Stimulated activated CD4-positive, alpha-beta T cell treated with anti-CD3 and anti-CD28 coated beads, TNF-alpha, amount 100 ng/mL, for 24 hours (primary cell): ENCODE results near the gene SSH2.

Experiments used
- DNase-seq, 3 experiments: peaks; one replicate each; pipeline ENCODE4 v3.0.0-alpha.2; 2020; ENCODE audit warnings: low read depth in 3 of 3

SSH2 gene

DNA sequence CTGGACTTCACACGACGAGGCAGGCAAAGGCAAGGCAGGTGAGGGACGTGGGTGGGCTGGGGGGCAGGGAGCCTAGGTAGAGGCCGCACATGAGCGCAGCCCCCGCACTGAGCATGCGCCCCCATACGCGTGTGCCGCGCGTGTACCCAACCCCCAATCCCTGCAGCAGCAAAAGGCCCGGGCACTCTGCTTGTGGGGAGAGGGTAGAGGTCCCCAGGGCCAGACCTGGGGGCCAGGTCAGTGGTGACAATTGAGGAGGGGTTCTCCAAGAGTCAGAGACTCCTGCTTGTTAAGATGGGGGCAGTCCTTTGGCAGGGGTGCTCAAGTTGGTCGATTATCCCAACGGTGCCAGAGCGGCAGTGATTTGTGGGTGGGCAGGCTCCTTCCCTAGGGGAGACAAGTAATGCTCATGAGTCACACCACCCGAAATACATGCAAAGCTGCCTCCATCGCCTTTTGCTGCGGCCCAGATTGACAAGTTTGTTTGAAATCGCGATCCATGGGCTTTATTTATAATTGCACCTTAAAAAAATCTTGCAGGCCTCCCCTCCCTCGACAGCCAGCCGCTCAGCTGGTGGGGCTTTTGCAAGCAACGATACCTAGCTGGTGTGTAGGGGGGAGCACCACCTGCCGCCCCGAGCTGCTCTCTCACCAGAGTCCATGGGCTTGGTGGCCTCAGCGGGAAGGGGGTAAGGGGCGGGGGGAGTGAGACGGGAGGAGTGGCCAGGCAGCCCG is 339.4 kb downstream of the SSH2 start:
- no peak for DNase-seq

DNA sequence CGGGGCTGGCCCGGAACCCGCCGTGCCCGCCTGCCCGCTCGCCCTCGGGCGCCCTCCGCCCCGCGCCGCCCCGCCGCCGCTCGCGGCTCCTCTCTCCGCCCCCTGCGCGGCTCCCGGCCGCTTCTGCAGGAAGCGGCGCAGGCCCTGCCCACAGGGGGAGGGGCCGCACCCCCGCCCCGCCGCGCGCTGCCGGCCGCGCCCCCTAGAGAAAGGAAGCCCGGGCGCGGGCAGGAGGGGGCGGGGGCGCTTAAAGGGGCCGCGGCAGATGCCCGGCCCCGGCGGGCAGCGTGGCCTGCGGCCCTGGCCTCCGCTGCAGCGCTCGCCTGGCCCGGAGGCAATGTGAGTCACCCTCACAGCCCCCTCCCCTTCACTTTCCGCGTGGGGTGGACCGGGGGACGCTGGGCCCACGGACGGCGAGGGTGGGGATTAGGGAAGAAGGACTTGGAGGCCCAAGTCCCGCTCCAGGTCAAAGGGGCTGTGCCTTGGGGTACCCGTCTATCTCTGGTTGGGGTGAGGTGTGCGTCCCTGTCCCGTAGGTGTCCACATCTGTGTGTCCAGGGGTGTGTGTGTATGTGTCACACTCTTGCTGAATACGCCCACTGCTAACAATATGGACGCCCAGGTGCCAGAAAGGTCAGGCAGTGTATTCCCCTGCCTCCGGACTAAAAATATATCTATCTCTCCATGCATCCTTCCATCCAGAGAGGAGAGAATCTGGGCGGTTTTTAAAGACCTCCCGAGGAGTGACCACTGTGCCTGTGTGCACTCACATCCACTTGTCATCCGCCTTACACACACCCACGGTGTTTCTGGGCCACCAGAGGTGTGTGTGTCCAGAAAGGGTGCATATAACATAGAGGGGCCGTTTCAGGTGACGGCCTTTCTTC is 340.3 kb downstream of the SSH2 start, which contains the start of gene GIT1:
GIT1 (minus strand) TSS at position 125 of the 887 bp plus-strand sequence. CDS start 270 bp downstream, outside the sequence.
- peak; percentile 59 to 82 (median 67) for DNase-seq

DNA sequence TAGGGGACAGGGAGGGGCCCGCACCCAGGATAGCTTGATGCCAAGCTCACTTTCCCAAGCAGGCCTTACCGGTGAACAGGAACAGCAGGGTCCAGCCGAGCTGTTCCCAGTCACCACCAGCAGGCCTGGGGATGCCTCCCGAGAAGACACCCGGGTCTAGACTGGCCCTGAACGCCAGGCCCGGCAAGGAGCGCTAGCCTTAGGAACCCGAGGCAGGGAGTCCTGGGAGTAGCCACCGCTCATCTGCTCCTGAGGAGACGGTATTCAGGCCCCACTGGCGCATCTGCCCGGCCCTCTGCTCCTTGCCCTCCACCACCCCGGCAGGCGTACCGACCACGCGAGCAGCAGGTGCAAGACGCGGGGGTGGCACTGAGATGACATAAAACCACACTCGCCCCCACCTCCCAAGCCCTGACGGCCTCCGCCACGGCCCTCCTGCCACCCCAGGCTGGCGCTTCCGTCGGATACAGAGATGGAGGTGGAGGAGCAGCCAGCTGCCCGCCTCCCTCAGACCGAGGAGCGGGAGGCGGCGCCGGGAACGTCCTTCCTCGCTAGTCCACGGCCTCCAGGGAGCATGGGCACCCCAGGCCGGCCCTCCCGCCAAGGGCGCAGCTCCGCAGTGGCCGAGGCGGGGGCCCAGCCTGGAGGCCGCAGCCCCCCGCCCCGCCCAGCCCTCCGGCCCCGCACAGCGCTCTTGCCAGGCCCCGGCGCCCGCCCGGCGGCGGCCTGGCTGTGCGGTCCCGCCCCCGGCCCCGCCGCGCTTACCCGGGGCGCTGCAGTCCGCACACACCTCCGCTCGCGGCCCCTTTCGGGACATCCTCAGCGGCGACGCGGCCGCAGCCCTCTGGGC is 341.2 kb downstream of the SSH2 start:
- peak in 1 of 3 experiments; percentile 54 for DNase-seq

DNA sequence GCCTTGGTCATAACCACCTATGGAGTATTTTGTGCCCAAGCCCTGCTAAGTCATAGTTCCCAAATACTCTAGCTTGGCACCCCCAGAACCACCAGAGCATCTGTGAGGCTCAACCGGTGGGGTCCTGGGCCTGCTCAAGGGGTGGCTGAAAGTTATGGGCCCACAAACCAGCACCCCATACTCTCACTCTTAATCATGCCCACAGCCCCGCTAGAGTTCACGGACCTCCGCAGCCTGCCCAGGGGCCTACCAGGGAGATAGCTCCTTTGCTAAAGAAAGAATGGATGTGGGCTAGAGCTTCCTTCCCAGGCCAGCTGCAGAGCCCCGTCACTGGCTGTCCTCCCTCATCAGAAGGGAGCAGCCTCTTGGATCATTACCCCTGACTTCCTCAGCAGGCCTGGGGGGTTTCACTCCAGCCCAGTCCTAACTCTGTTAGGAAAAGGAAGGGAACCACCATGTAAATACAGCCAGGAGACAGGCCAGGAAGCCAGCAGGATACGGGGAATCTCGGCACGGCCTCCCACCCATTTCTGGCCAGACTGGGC is 341.9 kb downstream of the SSH2 start:
- DNase-seq = no peak

DNA sequence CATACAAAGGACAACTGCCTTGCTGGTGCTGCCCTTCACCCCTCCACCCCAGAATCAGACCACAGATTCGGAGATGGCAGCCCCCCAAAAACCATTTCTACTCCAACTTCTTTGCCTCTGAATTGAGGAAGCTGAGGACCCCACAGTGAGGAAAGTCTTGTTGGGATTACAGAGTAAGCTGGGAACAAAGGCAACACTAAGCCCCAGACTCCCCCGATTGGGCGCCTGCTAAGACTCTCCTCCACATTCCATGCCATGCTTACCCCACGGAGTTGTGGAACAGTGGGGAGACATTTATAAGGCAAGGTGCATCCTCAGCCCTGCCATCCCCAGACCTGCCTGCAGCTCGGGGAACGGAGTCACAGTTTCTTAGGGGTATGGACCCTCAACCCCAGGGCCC is 342.4 kb downstream of the SSH2 start:
- DNase-seq = no peak

DNA sequence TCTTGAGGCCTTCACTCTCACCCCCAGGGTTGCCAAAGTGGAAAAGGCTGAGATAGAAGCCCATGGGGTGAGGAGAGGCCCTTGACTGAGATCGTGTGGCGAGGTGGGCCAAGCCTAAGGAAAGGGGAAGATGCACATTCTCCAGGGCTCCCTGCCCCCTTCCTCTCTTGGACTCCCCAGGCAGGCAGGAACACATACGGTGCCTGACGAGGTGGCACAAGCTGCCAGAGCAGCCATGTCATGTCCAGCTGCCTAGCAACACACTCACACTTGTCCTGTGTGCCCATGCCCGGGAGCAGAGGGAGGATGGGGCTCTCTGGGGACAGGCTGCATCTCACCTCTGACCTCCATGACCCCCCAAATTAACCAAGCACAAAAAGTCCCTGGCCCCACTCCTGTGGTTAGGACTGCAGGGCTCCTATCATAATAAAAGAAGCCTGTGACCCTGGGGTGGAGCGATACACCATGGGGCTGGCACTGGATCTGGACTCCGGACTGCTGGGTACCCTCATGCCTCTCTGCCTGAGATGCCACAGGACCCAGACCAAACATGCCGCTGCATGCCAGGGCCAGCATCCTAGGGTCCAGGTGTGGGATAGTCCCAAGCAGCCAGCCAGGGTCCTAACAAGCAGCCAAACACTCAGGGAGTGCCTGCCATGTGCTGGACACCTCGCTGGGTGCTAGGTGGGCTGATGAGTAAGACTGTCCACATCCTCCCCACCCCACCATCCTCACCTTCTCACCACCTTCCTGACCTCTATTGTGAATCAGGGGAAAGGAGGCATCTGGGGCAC is 343.2 kb downstream of the SSH2 start:
- no peak for DNase-seq

DNA sequence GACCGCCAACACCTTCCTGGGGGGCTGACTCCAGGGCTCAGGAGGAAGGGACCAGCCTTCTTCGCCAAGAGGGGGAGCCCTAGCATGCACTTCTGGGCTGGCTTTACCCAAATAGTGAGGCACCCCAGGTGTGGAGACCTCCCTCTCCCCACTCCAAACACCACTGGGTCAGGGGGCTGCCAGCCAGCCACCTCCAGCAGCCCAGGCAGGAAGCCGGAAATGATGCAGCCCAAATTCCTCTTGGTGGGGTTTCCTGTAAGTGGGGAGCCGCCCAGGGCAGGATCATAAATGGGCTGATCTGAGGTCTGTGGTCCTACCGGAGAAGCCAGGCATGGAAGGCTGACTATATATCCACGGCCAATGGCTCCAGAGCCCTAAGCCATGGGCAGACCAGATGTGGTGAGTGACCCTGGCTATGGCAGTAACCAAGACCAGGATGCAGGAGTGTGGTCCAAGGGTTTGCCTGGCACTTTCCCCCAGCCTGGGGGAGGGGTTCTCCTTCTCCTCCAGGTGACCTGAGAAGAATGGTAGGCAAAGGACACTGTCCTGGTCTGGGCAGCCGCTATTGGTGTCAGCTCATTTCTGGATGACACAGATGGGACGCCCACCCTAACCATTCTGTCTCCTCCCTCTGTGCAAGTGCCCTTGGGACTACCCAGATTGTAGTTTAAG is 344.8 kb downstream of the SSH2 start:
- no peak for DNase-seq

DNA sequence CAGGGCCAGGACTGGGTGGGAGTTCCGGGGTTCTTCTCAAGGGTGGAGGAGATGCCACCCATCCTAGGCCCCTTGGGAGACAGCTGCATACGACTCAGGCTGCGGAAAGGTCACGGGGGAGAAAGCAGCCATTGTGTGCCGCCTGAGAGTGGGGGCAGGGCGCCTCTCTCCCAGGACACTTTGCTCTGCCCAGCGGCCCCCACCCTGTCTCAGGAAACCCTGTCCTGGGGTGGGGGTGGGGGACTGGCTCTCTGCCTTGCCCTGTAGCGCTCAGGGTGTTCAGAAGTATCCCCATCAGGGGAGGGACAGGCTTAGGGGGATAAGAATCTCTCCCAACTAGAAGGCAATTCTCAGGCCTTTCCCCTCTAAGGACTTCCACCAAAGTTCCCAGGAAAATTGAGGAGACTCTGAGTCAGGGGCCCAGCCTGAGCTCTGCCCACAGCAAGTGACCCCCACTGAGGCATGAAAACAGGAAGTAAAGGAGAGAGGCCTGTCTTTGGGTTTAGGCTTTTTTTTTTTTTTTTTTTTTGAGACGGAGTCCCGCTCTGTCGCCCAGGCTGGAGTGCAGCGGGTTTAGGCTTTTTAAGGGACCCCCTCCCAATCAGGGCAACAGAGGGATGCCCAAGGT is 345.5 kb downstream of the SSH2 start:
- no peak for DNase-seq

DNA sequence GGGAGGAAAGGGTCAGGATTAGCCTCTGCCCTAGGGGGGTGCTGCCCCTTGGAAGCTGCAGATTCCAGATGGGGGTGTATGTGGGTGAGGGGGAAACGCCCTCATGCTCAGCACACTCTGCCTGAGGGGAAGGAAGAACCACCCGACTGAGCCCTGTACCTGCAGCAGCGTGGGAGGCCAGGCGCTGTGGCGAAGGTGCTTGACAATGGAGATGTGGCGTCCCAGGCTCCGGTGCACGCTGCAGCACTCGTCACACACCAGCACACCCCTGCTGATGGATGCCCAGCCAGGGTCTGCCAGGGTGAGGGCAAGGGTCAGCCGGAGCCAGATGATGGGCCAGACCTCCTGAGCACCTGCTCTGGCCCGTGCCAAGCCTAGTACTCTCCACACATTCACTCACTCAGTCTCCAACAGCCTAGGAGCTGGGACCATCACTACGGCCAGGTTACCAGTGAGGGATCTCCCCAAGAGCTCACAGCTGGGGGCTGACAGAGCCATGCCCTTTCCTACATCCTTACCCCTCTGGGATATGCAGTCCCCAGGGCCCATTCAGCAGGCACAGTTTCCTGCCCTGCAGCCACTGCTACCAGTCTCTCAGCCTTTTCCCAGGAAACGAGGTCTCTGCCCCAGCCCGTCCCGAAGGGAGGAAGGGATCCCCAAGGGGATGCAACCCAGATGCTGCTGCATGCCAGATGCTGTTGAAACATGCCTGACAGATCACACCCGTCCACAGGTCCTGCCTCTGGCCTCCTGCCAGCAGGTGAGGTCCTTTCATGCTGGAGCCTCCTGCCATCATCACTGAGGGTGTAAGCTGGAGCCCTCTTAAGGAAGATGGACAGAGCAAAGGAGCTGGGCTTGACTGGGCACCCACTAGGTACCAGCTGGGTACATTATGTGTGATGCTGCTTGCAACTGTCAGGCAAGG is 346.4 kb downstream of the SSH2 start:
- no peak for DNase-seq

DNA sequence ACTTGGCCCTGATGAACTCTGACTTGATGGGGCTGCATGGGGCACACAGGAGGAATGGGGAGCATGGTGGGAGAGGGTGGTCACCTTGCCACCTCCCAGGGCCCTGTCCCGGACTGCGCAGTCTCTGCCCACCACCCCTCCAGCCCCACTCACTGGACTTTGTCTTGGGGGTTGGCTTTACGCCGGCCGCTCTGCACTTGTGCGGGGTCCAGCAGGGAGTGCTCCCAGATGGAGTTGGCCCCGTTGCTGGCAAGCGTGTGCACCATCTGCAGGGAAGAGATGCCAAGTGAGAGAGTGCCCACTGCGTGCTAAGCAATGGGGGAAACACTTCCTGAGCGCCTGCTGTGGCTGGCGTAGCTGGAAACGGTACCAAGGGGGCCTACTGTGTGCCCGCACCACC is 347.3 kb downstream of the SSH2 start:
- DNase-seq = no peak

DNA sequence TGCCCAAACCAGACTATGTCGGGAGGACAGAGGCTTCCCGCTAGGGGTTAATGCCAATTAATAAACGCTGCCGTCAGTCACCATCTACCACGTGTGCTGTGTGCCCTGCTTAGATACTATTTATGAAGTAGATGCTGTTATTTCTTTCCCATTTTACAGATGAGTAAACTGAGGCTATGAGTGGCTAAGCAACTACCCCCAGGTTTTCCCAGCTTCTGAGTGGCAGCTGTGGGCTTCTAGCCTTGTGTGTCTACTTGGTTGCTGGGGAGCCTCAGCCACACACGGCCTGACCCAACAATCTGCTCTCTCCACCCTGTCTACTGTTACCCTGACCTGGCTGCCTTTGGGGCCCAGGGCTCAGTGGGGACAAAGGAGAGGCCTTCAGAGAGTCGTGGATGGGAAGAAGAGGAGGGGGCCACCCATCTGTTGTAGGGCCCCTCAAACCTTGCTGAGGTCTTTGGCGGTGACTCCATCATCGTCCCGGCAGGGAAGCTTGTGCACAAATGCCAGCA is 347.7 kb downstream of the SSH2 start:
- no peak for DNase-seq

DNA sequence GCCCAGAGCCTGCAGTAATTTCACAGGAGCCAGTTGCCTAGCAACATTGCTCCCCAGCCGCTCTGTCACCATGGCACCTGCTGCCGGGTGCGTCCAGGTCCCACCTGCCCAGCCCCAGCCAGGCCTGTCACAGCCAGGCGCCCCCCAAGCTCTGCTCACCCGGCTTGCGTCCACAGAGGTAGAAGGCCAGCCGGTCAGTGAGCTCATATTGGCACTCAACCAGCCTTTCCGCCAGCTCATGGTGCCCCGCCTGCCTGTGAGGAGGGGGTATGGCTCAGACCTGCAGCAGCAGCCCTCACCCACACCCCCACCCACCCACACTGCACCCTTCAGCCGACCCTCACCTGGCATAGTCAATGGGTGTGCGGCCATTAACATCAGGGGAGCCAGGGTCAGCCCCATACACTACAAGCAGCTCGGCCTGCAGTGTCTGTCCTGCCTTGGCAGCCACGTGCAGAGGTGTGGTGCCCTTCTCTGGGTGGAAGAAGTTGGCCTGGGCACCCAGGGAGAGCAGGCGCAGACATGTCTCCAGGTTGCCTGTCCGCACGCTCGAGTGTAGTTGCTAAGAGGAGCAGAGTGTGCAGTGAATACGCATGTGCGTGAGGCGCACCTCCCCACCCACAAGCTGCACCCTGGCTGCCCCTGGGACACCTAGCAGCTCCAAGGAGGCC is 348.3 kb downstream of the SSH2 start:
- DNase-seq = no peak

DNA sequence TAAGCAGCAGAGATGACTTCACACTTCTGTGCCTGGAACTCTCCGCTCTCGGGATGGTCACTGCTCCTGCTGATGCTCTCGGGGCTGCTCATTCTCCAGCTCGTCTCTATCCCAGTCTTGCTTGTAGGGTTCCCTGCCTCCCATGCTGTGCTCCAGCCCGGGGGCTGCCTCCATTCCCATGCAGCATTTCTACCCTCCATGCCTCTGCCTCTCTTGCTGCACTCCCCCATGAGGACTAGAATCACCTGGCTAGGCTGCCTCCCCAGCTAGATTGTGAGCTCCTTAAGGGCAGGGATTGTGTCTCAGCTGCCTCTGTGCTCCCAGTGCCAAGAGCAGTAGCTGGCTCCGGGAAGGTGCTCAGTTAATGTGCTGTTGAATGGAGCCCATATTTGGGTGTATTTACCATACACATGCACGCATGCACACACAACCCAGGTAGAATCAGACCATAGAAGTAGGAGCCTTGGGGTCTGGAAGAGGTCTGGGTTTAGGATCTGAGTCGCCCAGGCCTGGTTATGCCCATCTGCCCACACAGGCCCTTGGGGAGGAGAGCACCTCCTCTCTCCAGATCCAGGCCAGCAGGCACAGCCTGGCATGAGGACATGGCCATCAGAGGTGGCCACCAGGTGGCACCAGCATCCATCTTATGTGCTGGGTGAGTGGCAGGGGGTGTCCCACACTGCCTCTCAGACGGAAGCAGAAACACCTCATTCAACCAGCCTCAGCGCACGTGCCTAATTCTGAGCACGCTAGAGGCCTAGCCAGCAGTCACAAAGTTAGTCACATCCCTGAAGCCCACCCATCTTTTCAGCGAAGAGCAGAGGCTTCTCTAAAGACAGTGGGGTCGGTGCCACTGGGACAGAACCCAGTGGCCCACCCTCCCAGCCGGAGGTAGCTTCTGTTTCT is 349.9 kb downstream of the SSH2 start:
- peak; percentile 79 to 90 (median 85) for DNase-seq

DNA sequence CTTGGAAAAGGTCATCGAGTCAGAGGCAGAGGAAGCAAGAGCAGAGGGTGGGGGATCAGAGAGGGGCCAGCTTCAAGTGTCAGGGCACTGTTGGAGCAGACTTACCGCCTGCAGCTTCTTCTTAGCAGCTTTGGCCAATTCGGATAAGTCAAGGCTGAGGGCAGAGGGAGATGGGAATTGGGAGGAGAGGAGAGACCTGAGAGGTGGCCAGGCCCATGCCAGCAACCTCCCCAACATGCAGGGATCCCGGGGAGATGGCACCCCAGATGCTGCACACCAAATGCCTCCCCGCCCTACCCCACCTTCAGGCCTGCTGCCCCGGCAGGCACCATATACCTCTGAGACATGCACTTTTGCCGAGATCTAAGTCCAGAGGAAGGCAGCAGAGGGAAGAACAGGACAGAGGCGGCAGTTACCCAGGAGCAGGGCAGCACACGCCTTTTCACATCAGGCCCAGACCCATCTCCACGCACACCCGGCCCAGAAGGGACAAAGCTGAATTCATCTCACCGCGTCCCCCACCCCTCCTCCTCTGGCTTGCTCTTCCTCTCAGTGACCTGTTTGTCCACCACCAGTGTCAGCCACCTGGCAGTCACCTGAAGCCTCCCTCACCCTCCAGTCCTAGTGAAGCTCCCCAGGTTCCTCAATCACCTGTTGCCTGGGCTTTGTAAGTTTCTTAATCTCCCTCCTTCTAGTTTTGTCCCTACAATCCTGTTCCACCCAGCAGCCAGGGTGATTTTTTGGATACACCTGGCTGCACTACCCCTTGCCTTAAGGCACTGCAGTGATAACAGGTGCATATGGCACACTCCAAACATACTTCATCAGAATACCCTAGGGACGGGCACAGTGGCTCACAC is 351.2 kb downstream of the SSH2 start:
- DNase-seq = no peak

DNA sequence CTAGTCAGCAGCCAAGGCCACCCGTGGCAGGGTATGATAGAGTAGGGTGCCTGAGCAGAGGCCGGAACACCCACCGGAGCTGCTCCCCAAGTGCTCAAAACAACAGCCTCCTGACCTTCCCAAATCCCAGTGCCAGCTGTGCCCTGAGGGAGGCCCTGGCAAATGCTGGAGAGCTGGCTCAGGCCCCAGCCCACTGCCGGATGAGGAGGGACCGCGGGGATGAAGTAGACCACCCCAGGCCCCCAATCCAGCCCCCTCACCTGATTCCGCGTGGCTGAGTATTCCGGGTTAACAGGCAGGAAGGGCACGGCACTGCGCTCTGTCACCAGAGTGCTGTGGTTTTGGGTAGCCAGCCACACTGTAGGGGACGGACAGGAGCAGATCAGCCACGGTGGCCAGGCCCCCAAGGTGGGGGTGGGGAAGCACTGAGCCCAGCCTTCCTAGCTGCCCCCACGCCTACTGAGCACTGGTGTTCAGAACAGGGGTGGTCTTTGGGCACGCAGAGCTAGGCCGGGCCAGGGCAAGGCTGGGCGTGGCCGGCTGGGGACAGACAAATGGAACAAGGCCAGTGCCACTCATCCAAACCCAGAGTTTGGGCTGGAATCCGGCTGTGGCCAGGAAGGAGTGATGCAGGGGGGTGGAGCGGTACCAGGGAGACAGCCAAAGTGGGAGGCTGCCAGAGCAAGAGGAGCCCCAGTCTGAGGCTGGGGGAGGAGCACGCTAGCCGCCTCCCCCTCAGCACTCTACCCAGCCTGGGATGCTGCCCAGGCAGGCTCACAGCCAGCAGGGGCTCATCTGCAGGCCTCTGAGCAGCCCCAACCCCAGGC is 352.4 kb downstream of the SSH2 start:
- no peak for DNase-seq
